Activated CD4-positive, alpha-beta T cell treated with anti-CD3 and anti-CD28 coated beads for 36 hours (primary cell): ENCODE results near the gene ASS1. TPM values are rescaled to one million over a fixed set of nuclear protein-coding genes. Genes with fewer than 3 reads are reported as not detected.

Experiments used
- ATAC-seq: fragments of 200-7000 bp; cut with Tn5 transposase; one replicate; pipeline ENCODE4 v1.10.0; 2021; ENCODE audit warnings: mild to moderate bottlenecking, moderate library complexity
- CTCF ChIA-PET: fragments of 350-600 bp; sonication (Branson Sonifier 250); formaldehyde crosslinking; loops from one replicate; lab custom pipeline; 2021; ENCODE audit warnings: antibody characterized with exemption; lab: Charles Lee
- POLR2A ChIA-PET: fragments of 350-600 bp; sonication (Branson Sonifier 250); formaldehyde crosslinking; loops from one replicate; lab custom pipeline; 2021; ENCODE audit warnings: antibody characterized with exemption, inconsistent platforms; lab: Charles Lee
- DNase-seq: peaks from one replicate; pipeline ENCODE4 v3.0.0-alpha.2; 2020
- H3K27ac Mint-ChIP-seq: one replicate; pipeline ENCODE4 v1.8.0; 2021; ENCODE audit warnings: mixed read lengths
- H3K27me3 Mint-ChIP-seq: one replicate; pipeline ENCODE4 v1.8.0; 2021; ENCODE audit warnings: mixed read lengths
- H3K36me3 Mint-ChIP-seq: one replicate; pipeline ENCODE4 v1.8.0; 2021; ENCODE audit warnings: low read depth, mixed read lengths
- H3K4me1 Mint-ChIP-seq: one replicate; pipeline ENCODE4 v1.8.0; 2021; ENCODE audit warnings: mixed read lengths
- H3K4me3 Mint-ChIP-seq: one replicate; pipeline ENCODE4 v1.8.0; 2021; ENCODE audit warnings: mild to moderate bottlenecking, moderate library complexity, mixed read lengths
- H3K9me3 Mint-ChIP-seq: one replicate; pipeline ENCODE4 v1.8.0; 2021; ENCODE audit warnings: low read depth, mixed read lengths
- intact Hi-C, 2 experiments: fragments of 100-400 bp; cut with DNase I in 1 of 2; cut with micrococcal nuclease in 1 of 2; formaldehyde crosslinking; loops; one replicate each; pipeline versions ENCODE4 v1.14.2 to v1.15.1; 2022 to 2024; cut with DNase I, micrococcal nuclease
- total RNA-seq, 2 experiments: library from RNA; stranded (reverse); gene quantifications; one replicate each; pipeline ENCODE4 v1.2.3, GENCODE V29; 2021

The ASS1 gene
- total RNA-seq, 2 experiments from 2014 or later: 8.6 to 9.3 TPM

DNA sequence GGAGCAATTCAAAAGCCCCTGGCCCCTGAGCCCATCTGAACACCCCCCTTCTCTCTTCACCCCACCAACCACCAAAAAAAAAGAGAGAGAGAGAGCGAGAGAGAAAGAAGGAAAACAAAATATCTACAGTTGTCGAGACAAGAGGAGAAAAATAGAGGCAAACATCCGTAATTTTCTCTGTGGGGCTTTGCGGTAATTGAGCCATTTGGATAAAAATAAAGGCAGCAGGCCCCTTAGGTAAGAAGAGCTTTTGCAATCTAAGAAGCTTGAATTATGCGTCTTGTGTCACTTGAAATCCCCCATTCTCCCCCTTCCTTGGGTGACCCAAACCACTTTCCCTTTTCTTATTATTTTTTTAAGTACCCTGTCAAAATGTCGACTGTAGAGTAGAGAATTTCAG lies 99.1 kb downstream of the ASS1 start:
- intact Hi-C loops: no loop called here
- no peaks in the 10 kb centered on the region for H3K9me3 Mint-ChIP-seq
- no peak overlapping the region for H3K27ac Mint-ChIP-seq
- ChIA-PET POLR2A (no interaction called here), CTCF (no interaction called here)
- ATAC-seq: no peak
- H3K4me3 Mint-ChIP-seq: no peak overlapping the region
- peaks cover 2% of the 10 kb centered on the region for H3K4me1 Mint-ChIP-seq
- H3K36me3 Mint-ChIP-seq: no peaks in the 10 kb centered on the region
- no peak for DNase-seq
- H3K27me3 Mint-ChIP-seq: peaks cover 18% of the 10 kb centered on the region

GRCh38 chr9:130544364-130544763 lies 99.6 kb downstream of the ASS1 start:
- intact Hi-C loops: no loop called here
- ATAC-seq: no peak
- ChIA-PET CTCF (no interaction called here), POLR2A (no interaction called here)
- H3K4me3 Mint-ChIP-seq: no peak overlapping the region
- no peak for DNase-seq
- H3K36me3 Mint-ChIP-seq: no peaks in the 10 kb centered on the region
- H3K4me1 Mint-ChIP-seq: peaks cover 2% of the 10 kb centered on the region
- H3K27ac Mint-ChIP-seq: no peak overlapping the region
- H3K9me3 Mint-ChIP-seq: peaks cover 3% of the 10 kb centered on the region
- H3K27me3 Mint-ChIP-seq: peaks cover 16% of the 10 kb centered on the region

DNA sequence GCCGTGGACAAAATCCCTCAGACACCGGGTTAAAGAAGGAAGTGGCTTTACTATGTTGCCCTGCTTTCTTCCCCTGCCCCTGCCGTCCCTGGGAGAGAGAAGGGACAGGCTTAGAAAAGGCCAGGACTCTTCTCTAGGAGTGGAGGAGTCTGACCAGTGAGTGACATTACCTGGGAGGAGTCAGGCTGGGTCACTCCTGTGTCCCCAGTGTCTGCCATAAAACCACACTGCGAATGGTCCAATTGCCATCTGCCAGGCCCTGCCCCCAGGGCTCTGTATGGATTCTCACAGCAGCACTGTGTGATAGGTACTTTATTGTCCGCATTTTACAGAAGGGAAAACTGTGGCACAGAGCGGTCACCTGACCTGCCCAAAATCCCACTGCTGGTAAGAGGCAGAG lies 103.3 kb downstream of the ASS1 start:
- no peak for DNase-seq
- no peak overlapping the region for H3K4me3 Mint-ChIP-seq
- CTCF ChIA-PET: no interaction called here
- H3K27me3 Mint-ChIP-seq: peaks cover 2% of the 10 kb centered on the region
- peaks cover 6% of the 10 kb centered on the region for H3K9me3 Mint-ChIP-seq
- ATAC-seq: no peak
- no peaks in the 10 kb centered on the region for H3K36me3 Mint-ChIP-seq
- POLR2A ChIA-PET: no interaction called here
- intact Hi-C loops: no loop called here
- H3K4me1 Mint-ChIP-seq: no peaks in the 10 kb centered on the region
- no peak overlapping the region for H3K27ac Mint-ChIP-seq

GRCh38 chr9:130549093-130549735 lies 104.5 kb downstream of the ASS1 start:
- Mint-ChIP-seq H3K4me1 (no peaks in the 10 kb centered on the region), H3K36me3 (no peaks in the 10 kb centered on the region), H3K9me3 (peaks cover 6% of the 10 kb centered on the region), H3K27ac (no peak overlapping the region), H3K4me3 (no peak overlapping the region), H3K27me3 (peaks cover 2% of the 10 kb centered on the region)
- CTCF ChIA-PET: no interaction called here
- POLR2A ChIA-PET: no interaction called here
- intact Hi-C loops: no loop called here
- ATAC-seq: peak; percentile 42
- DNase-seq: no peak

Other genes with a start within 250 kb of the ASS1 start
- gene HMCN2, start 179.2 kb upstream of the ASS1 start, total RNA-seq: under 1 TPM; 0.05 TPM
- 10 to 100 TPM; 36.4 to 38.5 TPM for gene FUBP3, start 134.6 kb downstream of the ASS1 start, total RNA-seq
- gene PRDM12, start 219.6 kb downstream of the ASS1 start, total RNA-seq: under 1 TPM in 1 of 2 experiments, not detected in 1; 0.09 TPM
- gene EXOSC2, start 248.8 kb downstream of the ASS1 start, total RNA-seq: 10 to 100 TPM; 67.9 to 86.0 TPM